H9 (cell line): ENCODE measurements around the gene PTPMT1. TPM values are rescaled to one million over a fixed set of nuclear protein-coding genes. Genes with fewer than 3 reads are reported as not detected.

Experiments
- DNase-seq: peaks from one replicate; pipeline ENCODE4 v3.0.0-alpha.2; 2017
- H2AFZ ChIP-seq: one replicate; pipeline ENCODE4 v1.6.1; 2013; ENCODE audit warnings: mild to moderate bottlenecking, low read length, control low read depth, moderate library complexity
- H2AK5ac ChIP-seq: 2 replicates; pipeline ENCODE4 v1.6.1; 2013; ENCODE audit warnings: low read length, control low read depth, mixed read lengths; ENCODE audit not compliant: insufficient read length
- H2BK120ac ChIP-seq: one replicate; pipeline ENCODE4 v1.6.1; 2013; ENCODE audit warnings: low read depth, mild to moderate bottlenecking, low read length, control low read depth, inconsistent platforms; ENCODE audit not compliant: poor library complexity, severe bottlenecking
- H2BK12ac ChIP-seq: 2 replicates; pipeline ENCODE4 v1.6.1; 2013; ENCODE audit warnings: low read length, control low read depth, mixed read lengths, low read depth; ENCODE audit not compliant: insufficient read length
- H2BK15ac ChIP-seq: 2 replicates; pipeline ENCODE4 v1.6.1; 2013; ENCODE audit warnings: low read depth, low read length, control low read depth
- H2BK20ac ChIP-seq: one replicate; pipeline ENCODE4 v1.6.1; 2013; ENCODE audit warnings: low read depth, mild to moderate bottlenecking, low read length, control low read depth, inconsistent platforms; ENCODE audit not compliant: poor library complexity, severe bottlenecking
- H2BK5ac ChIP-seq: 2 replicates; pipeline ENCODE4 v1.6.1; 2013; ENCODE audit warnings: low read length, control low read depth, mixed read lengths; ENCODE audit not compliant: insufficient read length
- H3K14ac ChIP-seq: 2 replicates; pipeline ENCODE4 v1.6.1; 2013; ENCODE audit warnings: low read length, control low read depth; ENCODE audit not compliant: insufficient read depth
- H3K18ac ChIP-seq: 2 replicates; pipeline ENCODE4 v1.6.1; 2013; ENCODE audit warnings: low read depth, mild to moderate bottlenecking, mixed read lengths, low read length, control low read depth; ENCODE audit not compliant: insufficient read length
- H3K23ac ChIP-seq: 2 replicates; pipeline ENCODE4 v1.6.1; 2013; ENCODE audit warnings: low read length, control low read depth, mixed read lengths, low read depth; ENCODE audit not compliant: insufficient read length
- H3K23me2 ChIP-seq: 2 replicates; pipeline ENCODE4 v1.6.1; 2013; ENCODE audit warnings: low read depth, mild to moderate bottlenecking, mixed read lengths, low read length, control low read depth; ENCODE audit not compliant: insufficient read length, poor library complexity, severe bottlenecking
- H3K27ac ChIP-seq: 2 replicates; pipeline ENCODE4 v1.5.1; 2013; ENCODE audit warnings: low read length, control low read depth, mixed read lengths, low read depth; ENCODE audit not compliant: insufficient read length
- H3K27me3 ChIP-seq: 2 replicates; pipeline ENCODE4 v1.6.1; 2013; ENCODE audit warnings: low read length, control low read depth, inconsistent platforms; ENCODE audit not compliant: insufficient read depth
- H3K4ac ChIP-seq: 2 replicates; pipeline ENCODE4 v1.6.1; 2013; ENCODE audit warnings: low read depth, mild to moderate bottlenecking, control low read depth, inconsistent platforms, low read length, moderate library complexity
- H3K4me1 ChIP-seq: 2 replicates; pipeline ENCODE4 v1.6.1; 2013; ENCODE audit warnings: low read length, control low read depth, inconsistent platforms; ENCODE audit not compliant: insufficient read depth
- H3K4me2 ChIP-seq: 2 replicates; pipeline ENCODE4 v1.6.1; 2013; ENCODE audit warnings: low read length, control low read depth, mixed read lengths; ENCODE audit not compliant: insufficient read length, insufficient read depth
- H3K56ac ChIP-seq: 2 replicates; pipeline ENCODE4 v1.6.1; 2013; ENCODE audit warnings: low read depth, mild to moderate bottlenecking, mixed read lengths, low read length, control low read depth; ENCODE audit not compliant: insufficient read length
- H3K79me1 ChIP-seq: 2 replicates; pipeline ENCODE4 v1.6.1; 2013; ENCODE audit warnings: low read depth, mild to moderate bottlenecking, moderate library complexity, low read length, control low read depth, inconsistent platforms; ENCODE audit not compliant: insufficient read depth, poor library complexity, severe bottlenecking
- H3K79me2 ChIP-seq: 2 replicates; pipeline ENCODE4 v1.6.1; 2013; ENCODE audit warnings: low read length, control low read depth, inconsistent platforms; ENCODE audit not compliant: insufficient read depth
- H3K9ac ChIP-seq: 2 replicates; pipeline ENCODE4 v1.6.1; 2013; ENCODE audit warnings: low read length, control low read depth, mixed read lengths; ENCODE audit not compliant: insufficient read length; ENCODE audit errors: extremely low read depth
- H3K9me3 ChIP-seq: one replicate; pipeline ENCODE4 v1.6.1; 2013; ENCODE audit warnings: low read depth, low read length, inconsistent platforms; ENCODE audit not compliant: control insufficient read depth
- H3T11ph ChIP-seq: one replicate; pipeline ENCODE4 v1.6.1; 2013; ENCODE audit warnings: mild to moderate bottlenecking, low read length, control low read depth, inconsistent platforms
- H4K20me1 ChIP-seq: one replicate; pipeline ENCODE4 v1.6.1; 2013; ENCODE audit not compliant: control insufficient read depth, insufficient read length, insufficient read depth
- H4K5ac ChIP-seq: 2 replicates; pipeline ENCODE4 v1.6.1; 2013; ENCODE audit warnings: low read depth, mild to moderate bottlenecking, mixed read lengths, low read length, control low read depth; ENCODE audit not compliant: insufficient read length
- H4K8ac ChIP-seq: replicated peaks from 2 replicates; pipeline ENCODE4 v1.6.1; 2013; ENCODE audit warnings: low read length, control low read depth, mixed read lengths, low read depth; ENCODE audit not compliant: insufficient read length
- H4K91ac ChIP-seq: 2 replicates; pipeline ENCODE4 v1.6.1; 2013; ENCODE audit warnings: low read depth, mild to moderate bottlenecking, moderate library complexity, mixed read lengths, low read length, control low read depth; ENCODE audit not compliant: insufficient read length
- H3K27ac Mint-ChIP-seq, 3 experiments: 2 replicates in 2 of 3; 3 replicates in 1 of 3; pipeline ENCODE4 v1.8.0; 2020 to 2021; ENCODE audit warnings: mixed read lengths in 3 of 3, mild to moderate bottlenecking in 1 of 3, moderate library complexity in 1 of 3
- H3K27me3 Mint-ChIP-seq: 2 replicates; pipeline ENCODE4 v1.8.0; 2021; ENCODE audit warnings: low read depth, mild to moderate bottlenecking, moderate library complexity, mixed read lengths
- H3K36me3 Mint-ChIP-seq, 3 experiments: 2 replicates in 2 of 3; 3 replicates in 1 of 3; pipeline ENCODE4 v1.8.0; 2020 to 2021; ENCODE audit warnings: low read depth in 3 of 3, mixed read lengths in 3 of 3; ENCODE audit not compliant: insufficient read depth in 1 of 3
- H3K4me1 Mint-ChIP-seq, 2 experiments: 2 replicates each; pipeline ENCODE4 v1.8.0; 2020; ENCODE audit warnings: mixed read lengths in 2 of 2
- H3K4me3 Mint-ChIP-seq, 2 experiments: 2 replicates in 1 of 2; 3 replicates in 1 of 2; pipeline ENCODE4 v1.8.0; 2020 to 2021; ENCODE audit warnings: mild to moderate bottlenecking in 2 of 2, mixed read lengths in 2 of 2, moderate library complexity in 1 of 2
- H3K9me3 Mint-ChIP-seq, 2 experiments: 2 replicates in 1 of 2; 3 replicates in 1 of 2; pipeline ENCODE4 v1.8.0; 2020; ENCODE audit warnings: mild to moderate bottlenecking in 2 of 2, mixed read lengths in 2 of 2, moderate library complexity in 1 of 2
- CTCF ChIP-seq: fragments of 200-600 bp; sonication (generic); conservative IDR thresholded peaks from 3 replicates; pipeline ENCODE4 v1.8.0; 2021; ENCODE audit warnings: antibody characterized with exemption, mild to moderate bottlenecking
- WGBS: extraction: QIAGEN DNeasy Blood & Tissue Kit; methylation state at CpG from one replicate; pipeline ENCODE4 v1.1.7; 2013; ENCODE audit warnings: missing lambda C conversion rate, low lambda C conversion rate, mixed read lengths; ENCODE audit not compliant: insufficient read length; ENCODE audit errors: extremely low coverage; 5-methylcytosine and 5-hydroxymethylcytosine counted together
- total RNA-seq: library from RNA; stranded (reverse); gene quantifications from 2 replicates; pipeline ENCODE4 v1.2.1, GENCODE V29; 2021

Gene PTPMT1
- total RNA-seq, 1 experiment from 2014 or later, result 72.9 TPM

DNA sequence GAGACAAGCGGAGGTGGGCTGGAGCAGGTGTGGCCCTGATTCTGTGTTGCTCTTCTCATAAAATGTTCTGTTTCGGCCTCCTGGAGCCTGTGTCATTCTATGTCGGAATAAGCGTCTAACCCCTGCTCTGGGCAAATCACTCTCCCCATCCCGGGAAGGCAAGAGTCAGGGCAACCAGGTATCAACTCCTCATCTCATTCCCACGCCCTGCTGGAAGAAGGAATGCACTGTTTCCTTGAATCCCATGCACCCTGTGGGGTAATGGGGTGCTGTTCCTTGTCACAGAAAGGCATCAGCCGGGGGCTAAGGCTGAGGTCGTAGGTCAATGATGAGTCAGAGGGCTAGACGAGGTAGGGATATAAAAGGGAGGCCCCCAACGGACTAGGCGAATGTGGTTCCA is 23.7 kb downstream of the PTPMT1 start:
- Mint-ChIP-seq H3K36me3 (peaks cover 3 to 12% (median 5%) of the 10 kb centered on the region in 3 experiments; a peak in 6 of 7 replicates), H3K9me3 (no peaks in the 10 kb centered on the region; a peak in 1 of 5 replicates), H3K27me3 (peaks cover 23% of the 10 kb centered on the region), H3K4me1 (peaks cover 9 to 17% of the 10 kb centered on the region in 2 experiments), H3K27ac (no peak overlapping the region), H3K4me3 (no peak overlapping the region)
- H3T11ph ChIP-seq, result no peak overlapping the region
- no peaks in the 10 kb centered on the region for H3K79me1 ChIP-seq
- H3K9ac ChIP-seq, result no peak overlapping the region
- H4K8ac ChIP-seq, result no peak overlapping the region
- H3K23ac ChIP-seq, result no peak overlapping the region
- H3K79me2 ChIP-seq, result no peaks in the 10 kb centered on the region
- no peak overlapping the region for H2BK120ac ChIP-seq
- WGBS, result no CpG with 5 or more reads among the region's 11 CpGs
- no peak overlapping the region for H3K27ac ChIP-seq
- no peak for DNase-seq
- H3K14ac ChIP-seq, result no peak overlapping the region
- H2BK5ac ChIP-seq, result no peak overlapping the region
- no peak overlapping the region for H2BK12ac ChIP-seq
- no peak overlapping the region for H2BK15ac ChIP-seq
- no peak overlapping the region for H3K56ac ChIP-seq
- no peak overlapping the region for H3K4ac ChIP-seq
- H3K4me1 ChIP-seq, result no peaks in the 10 kb centered on the region
- H4K20me1 ChIP-seq, result no peaks in the 10 kb centered on the region
- H3K9me3 ChIP-seq, result no peaks in the 10 kb centered on the region
- H2BK20ac ChIP-seq, result no peak overlapping the region
- no peak overlapping the region for H2AFZ ChIP-seq
- H3K23me2 ChIP-seq, result peaks cover 8% of the 10 kb centered on the region
- H3K4me2 ChIP-seq, result no peak overlapping the region
- no peak overlapping the region for H4K5ac ChIP-seq
- no peak overlapping the region for H3K18ac ChIP-seq
- H2AK5ac ChIP-seq, result no peak overlapping the region
- no peak overlapping the region for H4K91ac ChIP-seq
- TF ChIP-seq CTCF, result no peak
- H3K27me3 ChIP-seq, result peaks cover 8% of the 10 kb centered on the region; the same call in 1 of the 2 replicates
